GM18858 (cell line): ENCODE results near the gene PRSS56.
A peak's percentile ranks its signal among the peaks of the same experiment; 100 is the strongest.

Source experiments
- ATAC-seq: cut with Tn5 transposase; IDR thresholded peaks from one replicate; pipeline ENCODE4 v1.9.1; 2021; ENCODE audit not compliant: unreplicated experiment

Gene PRSS56

DNA sequence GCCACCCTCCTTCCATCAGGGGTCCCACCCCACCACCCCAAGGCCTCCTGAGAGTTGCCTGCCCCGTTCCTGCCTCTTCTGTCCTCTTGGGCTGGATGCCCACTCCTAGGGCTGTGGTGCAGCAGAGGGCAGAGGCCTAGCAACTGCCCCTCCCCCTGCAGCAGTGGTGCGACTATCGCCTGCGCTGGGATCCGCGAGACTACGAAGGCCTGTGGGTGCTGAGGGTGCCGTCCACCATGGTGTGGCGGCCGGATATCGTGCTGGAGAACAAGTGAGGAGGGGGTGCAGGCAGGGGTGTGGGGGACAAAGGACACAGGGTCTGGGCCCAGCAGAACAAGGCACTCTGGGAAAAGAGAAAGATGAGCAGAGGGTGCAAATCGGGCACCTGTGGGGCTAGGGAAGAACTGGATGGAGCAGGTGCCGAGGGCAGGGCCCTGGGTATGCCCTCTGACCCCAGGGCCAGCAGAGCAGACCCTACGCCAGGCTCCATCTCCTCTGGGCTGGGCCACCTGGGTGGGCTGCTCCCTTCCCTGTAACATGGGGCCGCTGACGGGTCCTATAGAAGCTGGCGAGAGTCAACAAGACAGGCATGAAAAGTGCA lies 20.4 kb downstream of the PRSS56 start:
- no peak for ATAC-seq

DNA sequence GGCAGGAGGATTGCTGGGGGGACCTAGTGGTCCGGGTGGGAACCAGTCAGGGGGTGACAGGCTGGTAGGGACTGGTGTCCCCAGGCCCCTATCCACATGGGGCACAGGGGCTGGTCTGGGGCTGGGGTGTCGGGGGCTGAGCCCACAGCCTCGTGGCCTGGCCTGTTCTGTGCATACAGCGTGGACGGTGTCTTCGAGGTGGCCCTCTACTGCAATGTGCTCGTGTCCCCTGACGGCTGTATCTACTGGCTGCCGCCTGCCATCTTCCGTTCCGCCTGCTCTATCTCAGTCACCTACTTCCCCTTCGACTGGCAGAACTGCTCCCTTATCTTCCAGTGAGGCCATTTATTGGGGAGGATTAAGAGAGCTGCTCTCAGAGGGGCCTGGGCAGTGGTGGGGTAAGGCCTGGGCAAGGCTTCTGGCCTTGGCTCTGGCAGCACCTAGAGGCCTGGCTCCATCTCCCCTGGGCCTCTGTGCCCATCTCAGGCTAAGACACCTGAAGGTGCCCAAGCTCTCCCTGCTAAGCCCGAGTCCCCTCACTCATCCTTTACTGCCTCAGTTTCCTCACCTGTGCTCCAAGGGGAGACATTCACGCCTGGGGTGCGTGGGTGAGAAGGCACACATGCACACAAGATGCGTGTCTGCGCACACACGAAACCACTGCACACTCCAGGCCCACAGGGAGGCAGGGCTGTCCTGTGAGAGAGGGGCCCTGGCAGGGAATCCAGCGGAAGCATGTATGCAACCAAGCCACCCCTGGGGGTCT lies 21.2 kb downstream of the PRSS56 start:
- no peak for ATAC-seq

DNA sequence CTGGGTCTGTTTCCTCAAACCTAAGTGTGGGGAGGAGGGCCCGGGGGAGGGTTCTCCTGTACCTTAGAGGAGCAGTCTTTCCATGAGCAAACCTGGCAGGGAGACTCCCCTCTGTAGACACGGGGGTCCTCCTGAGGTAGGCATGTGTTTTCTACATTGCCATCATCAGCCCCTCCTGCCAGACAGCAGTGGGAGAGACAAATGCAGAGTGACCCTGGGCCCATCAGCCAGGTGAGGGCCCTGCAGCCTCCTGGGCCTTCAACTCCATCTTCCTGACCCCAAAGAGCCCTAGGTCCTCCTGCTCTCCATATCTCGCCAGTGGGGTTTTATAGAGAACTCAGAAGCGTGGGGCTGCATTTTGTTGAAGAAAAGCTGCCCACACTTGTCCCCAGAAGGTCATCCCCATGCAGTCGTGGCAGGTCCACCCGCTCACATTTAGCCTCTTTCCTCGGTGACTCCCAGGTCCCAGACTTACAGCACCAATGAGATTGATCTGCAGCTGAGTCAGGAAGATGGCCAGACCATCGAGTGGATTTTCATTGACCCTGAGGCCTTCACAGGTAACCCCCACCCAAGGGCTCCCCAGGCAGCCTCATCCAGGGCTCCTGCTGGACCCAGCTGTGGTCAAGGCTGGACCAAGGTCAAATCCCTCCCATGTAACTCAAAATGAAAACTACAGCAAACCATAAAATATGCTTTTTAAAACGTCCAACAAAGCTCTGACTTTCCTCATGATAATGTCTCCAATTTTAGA lies 21.9 kb downstream of the PRSS56 start:
- no peak for ATAC-seq

DNA sequence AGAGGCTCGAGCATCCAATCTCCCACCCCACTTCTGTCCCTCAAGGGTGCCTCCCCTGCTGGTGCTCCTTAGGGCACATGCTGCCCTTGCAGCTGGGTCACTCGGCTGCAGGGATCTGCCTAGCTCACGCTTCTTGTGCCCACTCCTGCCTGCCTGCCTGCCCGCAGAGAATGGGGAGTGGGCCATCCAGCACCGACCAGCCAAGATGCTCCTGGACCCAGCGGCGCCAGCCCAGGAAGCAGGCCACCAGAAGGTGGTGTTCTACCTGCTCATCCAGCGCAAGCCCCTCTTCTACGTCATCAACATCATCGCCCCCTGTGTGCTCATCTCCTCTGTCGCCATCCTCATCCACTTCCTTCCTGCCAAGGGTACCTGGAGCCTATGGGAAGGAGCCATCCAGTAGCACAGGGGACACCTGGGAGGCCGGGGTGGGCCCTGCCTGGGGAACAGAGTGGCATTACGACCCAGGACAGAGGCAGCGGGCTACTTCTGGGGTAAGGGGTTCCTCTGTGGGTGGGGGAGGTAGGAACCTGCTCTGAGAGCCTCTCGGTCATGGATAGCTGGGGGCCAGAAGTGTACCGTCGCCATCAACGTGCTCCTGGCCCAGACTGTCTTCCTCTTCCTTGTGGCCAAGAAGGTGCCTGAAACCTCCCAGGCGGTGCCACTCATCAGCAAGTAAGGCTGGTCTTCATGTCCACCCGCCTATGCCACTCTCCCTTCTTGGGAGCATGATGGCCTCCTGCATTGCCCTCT lies 22.7 kb downstream of the PRSS56 start:
- ATAC-seq, result no peak

DNA sequence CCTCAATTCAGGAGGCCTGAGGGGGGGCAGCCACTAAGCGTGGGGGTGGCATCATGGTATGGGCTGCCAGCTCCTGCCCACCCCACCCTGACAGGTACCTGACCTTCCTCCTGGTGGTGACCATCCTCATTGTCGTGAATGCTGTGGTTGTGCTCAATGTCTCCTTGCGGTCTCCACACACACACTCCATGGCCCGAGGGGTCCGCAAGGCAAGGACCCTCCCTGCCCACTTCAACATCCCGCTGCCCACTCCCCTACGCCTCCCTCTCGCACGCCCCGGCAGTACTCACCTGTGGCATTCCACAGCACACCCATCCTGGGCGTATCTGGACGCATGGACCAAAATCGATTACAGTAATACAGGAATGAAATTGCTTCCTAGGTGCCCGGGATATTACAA lies 23.3 kb downstream of the PRSS56 start:
- ATAC-seq, result no peak

- ATAC-seq, result no peak
Observed at GRCh38 chr2:232543928-232544631, 23.9 kb downstream of the PRSS56 start.

- ATAC-seq, result no peak
Observed at GRCh38 chr2:232544674-232545073, 24.5 kb downstream of the PRSS56 start.

GRCh38 chr2:232545511-232546375 lies 25.6 kb downstream of the PRSS56 start:
- ATAC-seq, result no peak

DNA sequence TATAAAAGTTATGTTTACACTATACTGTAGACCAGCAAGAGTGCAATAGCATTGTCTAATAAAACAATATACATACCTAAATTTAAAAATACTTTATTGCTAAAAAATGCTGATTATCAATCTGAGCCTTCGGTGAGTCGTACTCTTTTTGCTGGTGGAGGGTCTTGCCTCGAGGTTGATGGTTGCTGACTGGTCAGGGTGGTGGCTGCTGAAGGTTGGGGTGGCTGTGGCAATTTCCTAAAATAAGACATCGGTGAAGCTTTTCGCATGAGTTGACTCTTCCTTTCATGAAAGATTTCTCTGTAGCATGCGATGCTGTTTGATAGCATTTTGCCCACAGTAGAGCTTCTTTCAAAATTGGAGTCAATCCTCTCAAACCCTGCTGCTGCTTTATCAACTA lies 27.8 kb downstream of the PRSS56 start:
- ATAC-seq, result no peak

DNA sequence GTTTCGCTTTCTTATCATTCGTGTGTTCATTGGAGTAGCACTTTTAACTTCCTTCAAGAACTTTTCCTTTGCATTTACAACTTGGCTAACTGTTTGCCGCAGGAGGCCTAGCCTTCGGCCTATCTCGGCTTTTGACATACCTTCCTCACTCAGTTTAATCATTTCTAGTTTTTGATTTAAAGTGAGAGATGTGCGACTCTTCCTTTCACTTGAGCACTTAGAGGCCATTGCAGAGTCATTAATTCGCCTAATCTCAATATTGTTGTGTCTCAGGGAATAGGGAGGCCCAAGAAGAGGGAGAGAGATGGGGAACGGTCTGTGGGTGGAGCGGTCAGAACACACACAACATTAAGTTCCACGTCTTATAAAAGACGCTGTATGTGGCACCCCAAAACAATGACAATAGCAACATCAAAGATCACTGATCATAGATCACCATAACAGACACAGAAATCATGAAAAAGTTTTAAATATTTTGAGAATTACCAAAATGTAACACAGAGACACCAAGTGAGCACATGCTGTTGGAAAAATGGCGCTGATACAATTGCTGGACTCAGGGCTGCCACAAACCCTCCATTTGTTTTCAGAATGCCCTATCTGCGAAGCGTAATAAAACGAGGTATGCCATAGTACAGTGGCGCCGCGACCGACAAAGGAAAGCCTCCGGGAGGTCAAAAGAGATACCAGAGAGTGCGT lies 29.6 kb downstream of the PRSS56 start:
- no peak for ATAC-seq

- ATAC-seq, result peak; percentile 89
Observed at GRCh38 chr2:232550354-232551249, 30.4 kb downstream of the PRSS56 start, which contains the start of the genes EIF4E2 and TIGD1. Gene EIF4E2, plus strand, starts transcription at chr2:232550689. Its CDS starts 36 bp downstream, at chr2:232550725. Gene TIGD1, minus strand, starts transcription at chr2:232550557. Its CDS starts 675 bp downstream, at chr2:232549882.

GRCh38 chr2:232551250-232551638 lies 31.1 kb downstream of the PRSS56 start:
- ATAC-seq, result no peak

- no peak for ATAC-seq
Observed at GRCh38 chr2:232551776-232552175, 31.6 kb downstream of the PRSS56 start.

- no peak for ATAC-seq
Observed at GRCh38 chr2:232556426-232556825, 36.2 kb downstream of the PRSS56 start.

- no peak for ATAC-seq
Observed at GRCh38 chr2:232562515-232563151, 42.4 kb downstream of the PRSS56 start.

- ATAC-seq, result no peak
Observed at GRCh38 chr2:232563580-232563979, 43.4 kb downstream of the PRSS56 start.

DNA sequence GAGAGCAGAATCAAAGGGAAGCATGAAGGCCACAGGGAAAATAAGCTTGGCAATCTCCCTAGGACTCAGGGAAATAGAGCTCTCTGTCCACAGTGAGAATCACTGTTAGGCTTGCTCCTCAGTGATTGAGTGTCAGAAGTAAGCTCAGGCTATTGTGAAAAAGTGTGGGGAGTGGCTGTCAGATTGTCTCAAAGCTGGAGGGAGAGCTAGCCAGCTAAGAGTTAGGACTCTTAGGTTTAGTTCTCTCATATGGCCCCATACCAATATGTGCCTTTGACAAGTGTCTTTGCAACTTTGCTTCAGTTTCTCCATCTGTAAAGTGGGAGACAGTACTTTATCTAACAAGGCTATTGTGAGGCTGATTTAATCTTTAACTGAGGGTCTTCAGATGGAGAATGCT lies 47.5 kb downstream of the PRSS56 start:
- no peak for ATAC-seq
